DMS53 treated with DMSO at 0.1 percent for 48 hours (cell line): ENCODE measurements around the gene FAT1.

ENCODE experiments used
- DNase-seq: peaks from one replicate; lab custom pipeline; 2025; ENCODE audit not compliant: unreplicated experiment; lab: John Stamatoyannopoulos, UW

FAT1 gene

GRCh38 chr4:186755550-186756519, 32.2 kb upstream of the FAT1 start:
- DNase-seq, result no peak

GRCh38 chr4:186754976-186755375, 31.3 kb upstream of the FAT1 start:
- no peak for DNase-seq

GRCh38 chr4:186752325-186752724, 28.7 kb upstream of the FAT1 start:
- no peak for DNase-seq

GRCh38 chr4:186749611-186750281, 26.1 kb upstream of the FAT1 start:
- no peak for DNase-seq

GRCh38 chr4:186746581-186746980, 22.9 kb upstream of the FAT1 start:
- no peak for DNase-seq

- no peak for DNase-seq
These were observed 19.6 kb upstream of the FAT1 start for GRCh38 chr4:186743261-186743660.

- no peak for DNase-seq
These were observed 17.2 kb upstream of the FAT1 start for GRCh38 chr4:186740822-186741221.

GRCh38 chr4:186739802-186740434, 16.3 kb upstream of the FAT1 start:
- DNase-seq, result no peak

- no peak for DNase-seq
These were observed 15.7 kb upstream of the FAT1 start for GRCh38 chr4:186739317-186739716.

- DNase-seq, result no peak
These were observed 14.8 kb upstream of the FAT1 start for GRCh38 chr4:186738421-186738820.

- no peak for DNase-seq
These were observed 13.8 kb upstream of the FAT1 start for GRCh38 chr4:186737427-186737826.

GRCh38 chr4:186736466-186736865, 12.8 kb upstream of the FAT1 start:
- no peak for DNase-seq

- DNase-seq, result no peak
These were observed 10.6 kb upstream of the FAT1 start for GRCh38 chr4:186734251-186734650.

- DNase-seq, result no peak
These were observed 10.1 kb upstream of the FAT1 start for GRCh38 chr4:186733778-186734177.

- DNase-seq, result no peak
These were observed 7.0 kb upstream of the FAT1 start for GRCh38 chr4:186730621-186731020.

GRCh38 chr4:186729856-186730255, 6.2 kb upstream of the FAT1 start:
- no peak for DNase-seq

GRCh38 chr4:186728631-186729271, 5.1 kb upstream of the FAT1 start:
- no peak for DNase-seq

- DNase-seq, result no peak
These were observed 4.4 kb upstream of the FAT1 start for GRCh38 chr4:186727977-186728519.

- no peak for DNase-seq
These were observed 3.7 kb upstream of the FAT1 start for GRCh38 chr4:186727169-186727976.
